GM19035 (cell line): Measurements from ENCODE around the gene IREB2.
"Not testable (repeated sequence)": the region's sequence is repeated elsewhere in the genome, so short reads cannot be mapped to it uniquely, and the experiment has no call there.

Experiments
- ATAC-seq: cut with Tn5 transposase; IDR thresholded peaks from one replicate; pipeline ENCODE4 v1.9.1; 2021; ENCODE audit not compliant: unreplicated experiment

Gene IREB2

DNA sequence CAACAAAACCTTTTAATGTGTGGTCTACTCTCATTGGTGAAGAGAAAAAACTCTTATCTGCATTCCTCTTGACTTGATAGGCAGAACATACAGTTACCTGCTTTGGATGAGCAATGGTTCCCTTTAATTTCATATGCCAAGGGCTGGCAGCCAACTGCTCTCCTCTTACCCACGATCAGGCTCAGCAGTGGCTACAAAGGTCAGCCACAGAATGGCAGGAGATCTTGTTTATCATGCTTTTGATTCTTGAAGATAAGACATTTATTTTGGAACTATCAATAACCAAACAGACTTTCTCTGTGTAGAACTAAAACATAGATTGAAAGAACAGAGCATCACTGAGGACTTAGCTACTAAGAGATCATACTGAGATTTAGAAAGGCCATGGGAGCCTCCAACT lies 6.1 kb upstream of the IREB2 start:
- no peak for ATAC-seq

DNA sequence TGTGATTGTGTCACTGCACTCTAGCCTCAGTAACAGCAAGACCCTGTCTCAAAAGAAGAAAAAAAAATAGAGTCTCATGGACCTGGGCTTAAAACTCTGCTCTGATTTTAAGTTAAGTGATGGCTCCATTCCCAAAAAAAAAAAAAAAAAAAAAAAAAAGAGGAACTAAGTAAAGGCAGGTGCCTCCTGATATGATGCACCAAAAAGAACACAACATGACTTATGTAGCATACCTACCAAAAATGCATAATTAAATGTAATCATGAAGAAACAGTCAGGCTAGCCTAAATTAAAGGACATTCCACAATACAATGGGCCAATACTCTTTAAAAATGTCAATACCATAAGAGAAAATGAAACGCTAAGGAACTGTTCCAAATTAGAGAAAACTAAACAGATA lies 5.4 kb upstream of the IREB2 start:
- ATAC-seq, result no peak

DNA sequence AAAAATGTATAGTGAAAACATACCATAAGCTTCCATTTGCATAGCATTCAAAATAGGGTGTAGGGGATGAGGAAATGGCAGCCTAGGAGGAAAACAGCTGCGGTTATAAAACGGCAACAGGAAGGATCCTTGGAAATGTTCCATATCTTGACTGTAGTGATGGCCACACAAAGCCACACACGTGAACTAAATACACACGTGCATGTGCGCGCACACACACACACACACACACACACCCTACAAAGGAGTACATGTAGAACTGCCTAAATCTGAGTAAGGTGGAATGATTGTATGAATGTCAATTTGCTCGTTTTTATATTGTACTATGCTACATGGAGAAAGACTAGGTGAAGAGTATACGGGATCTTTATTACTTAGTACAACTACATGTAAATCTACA lies 3.9 kb upstream of the IREB2 start:
- ATAC-seq, result no peak

DNA sequence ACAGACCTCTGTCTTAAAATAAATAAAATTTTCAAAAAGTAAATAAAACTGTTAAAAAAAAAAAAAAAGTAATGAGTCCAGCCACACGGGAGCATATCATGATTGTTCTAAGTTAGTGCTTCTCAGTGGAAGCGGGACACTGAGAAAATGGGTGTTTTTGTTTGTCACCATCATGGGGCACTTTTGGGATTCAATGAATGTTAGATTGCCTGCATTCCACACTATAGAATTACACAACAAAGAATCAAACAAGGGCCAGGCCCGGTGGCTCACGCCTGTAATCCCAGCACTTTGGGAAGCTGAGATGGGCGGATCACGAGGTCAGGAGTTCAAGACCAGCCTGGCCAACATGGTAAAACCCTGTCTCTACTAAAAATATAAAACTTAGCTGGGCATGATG lies 3.3 kb upstream of the IREB2 start:
- ATAC-seq, result not testable (repeated sequence)

DNA sequence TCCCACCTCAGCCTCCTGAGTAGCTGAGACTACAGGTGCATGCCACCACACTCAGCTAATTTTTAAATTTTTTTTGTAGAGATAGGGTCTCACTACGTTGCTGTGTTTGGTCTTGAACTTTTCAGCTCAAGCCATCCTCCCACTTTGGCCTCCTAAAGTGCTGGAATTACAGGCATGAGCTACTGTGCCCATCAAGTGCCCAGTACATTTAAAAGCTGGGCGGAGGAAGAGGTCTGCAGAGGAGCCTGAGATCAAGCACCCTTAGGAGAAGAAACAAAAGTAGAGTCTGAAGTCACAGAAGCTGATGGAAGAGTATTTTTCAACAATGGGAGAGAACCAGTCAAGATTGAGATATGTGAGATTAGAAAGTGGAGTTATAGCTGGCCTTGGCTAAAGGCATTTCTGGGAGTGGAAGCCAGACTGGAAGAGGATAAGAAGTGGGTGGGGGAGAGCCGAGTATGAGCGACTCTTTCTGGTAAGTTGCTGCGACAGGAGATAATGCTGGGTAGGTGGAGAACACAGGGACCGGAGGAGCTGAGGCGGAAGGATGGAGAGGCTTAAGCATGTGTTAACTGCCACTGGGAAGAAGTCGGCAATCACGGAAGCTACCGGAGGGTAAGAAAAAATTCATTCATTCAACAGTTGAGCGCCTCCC lies 782 bp upstream of the IREB2 start:
- ATAC-seq, result no peak

DNA sequence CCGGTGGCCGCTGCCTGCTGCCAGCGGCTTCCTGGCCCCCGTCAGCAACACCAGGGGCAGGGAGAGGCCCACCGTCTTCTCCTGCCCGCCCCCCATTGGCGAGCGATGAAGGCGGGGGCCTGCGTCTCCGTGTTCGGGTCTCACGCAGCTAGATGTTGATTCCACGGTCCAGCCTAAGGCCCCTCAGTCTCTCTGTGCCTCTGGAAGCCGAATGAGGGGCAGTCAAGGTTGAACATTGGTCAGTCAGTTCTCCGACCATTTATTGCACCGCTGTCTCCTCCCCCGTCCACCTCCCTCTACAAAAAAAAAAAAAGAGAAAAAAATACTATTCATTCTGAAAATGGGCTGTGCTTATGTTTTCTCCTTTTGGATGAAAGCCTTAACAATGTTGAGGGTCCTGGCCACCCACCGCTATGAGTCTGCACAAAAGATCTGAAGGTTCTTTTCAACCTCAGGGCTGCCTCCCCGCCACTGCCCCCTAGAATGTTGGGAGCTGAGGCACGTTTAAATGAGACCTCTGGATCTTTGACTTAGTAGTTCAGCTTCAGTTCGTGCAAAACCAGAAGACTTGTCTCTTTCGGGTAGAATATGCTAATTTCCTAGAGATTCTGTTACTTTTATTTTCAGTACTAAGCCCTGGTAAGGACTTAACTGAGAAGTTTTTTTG lies 736 bp downstream of the IREB2 start:
- ATAC-seq, result peak; percentile 5

DNA sequence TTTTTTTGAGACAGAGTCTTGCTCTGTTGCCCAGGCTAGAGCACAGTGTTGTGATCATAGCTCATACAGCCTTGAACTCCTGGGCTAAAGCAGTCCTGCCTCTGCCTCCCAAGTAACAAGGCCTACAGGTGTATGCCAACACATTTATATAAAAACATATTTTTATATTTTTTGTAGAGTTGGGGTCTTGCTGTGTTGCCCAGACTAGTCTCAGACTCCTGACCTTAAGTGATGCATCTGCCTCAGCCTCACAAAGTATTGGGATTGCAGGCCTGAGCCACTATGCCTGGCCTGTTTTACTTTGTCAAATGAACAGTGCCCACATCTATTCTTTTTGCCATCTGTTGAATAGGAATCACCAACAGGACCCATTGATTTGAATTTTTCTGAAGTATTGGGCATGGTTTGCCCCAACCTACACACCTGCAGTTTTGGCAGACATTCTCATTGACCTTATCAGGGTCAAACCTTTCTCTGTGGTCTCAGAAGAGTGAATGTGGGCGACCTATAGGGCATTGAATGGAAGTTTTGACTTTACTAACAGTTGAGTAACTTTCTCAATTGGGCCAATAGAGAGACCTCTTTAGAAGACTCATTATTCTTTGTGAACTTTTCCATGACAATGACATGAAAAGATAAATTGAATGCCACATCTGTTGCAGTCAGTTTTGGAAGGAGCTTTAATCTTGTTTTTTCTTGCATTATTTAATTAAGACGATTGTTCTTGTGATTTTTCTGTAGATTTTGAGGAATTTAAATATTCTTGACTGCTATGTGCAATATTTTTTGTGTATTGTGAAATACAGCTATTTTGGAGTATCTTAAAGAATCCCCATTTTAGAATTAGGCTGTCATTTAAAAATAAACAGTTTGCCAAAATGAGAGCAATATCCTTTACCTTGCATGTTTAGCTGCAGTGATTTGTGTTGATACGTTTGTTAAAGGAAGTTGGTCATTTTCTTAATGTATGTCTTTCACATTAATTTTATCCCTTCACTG lies 2.7 kb downstream of the IREB2 start:
- no peak for ATAC-seq

DNA sequence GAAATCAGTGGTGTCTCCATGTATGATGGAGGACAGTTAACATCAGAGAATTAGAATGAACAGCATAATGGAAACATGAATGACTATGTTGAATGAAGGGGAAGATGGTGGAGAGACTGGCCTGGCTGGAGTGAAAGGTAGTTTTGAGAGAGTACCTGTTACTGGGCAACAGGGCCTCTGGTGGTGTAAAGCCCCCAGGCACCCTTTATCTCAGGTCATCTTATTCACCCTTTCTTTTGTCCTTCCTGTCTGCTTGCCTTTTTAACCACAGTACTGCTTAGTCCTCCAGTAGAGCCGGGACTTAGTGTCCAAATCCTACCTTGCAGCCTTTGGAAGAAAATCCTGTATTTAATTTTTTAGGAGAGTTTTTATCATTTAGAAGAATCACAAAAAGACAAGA lies 6.2 kb downstream of the IREB2 start:
- no peak for ATAC-seq

DNA sequence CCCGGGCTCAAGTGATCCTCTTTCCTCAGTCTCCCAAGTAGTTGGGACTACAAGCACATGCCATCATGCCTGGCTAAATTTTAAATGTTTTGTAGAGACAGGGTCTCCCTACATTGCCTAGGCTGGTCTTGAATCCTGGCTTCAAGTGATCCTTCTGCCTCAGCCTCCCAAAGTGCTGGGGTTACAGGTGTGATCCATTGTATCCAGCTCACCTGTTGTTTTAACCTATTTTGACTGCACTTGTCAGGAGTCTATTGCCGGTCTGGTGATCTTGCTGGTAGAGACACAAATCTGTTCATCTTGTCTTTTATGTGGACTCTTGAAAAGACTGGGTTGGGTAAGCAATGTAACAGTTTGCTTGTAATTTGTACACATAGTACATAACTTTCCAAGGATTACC lies 7.9 kb downstream of the IREB2 start:
- no peak for ATAC-seq

DNA sequence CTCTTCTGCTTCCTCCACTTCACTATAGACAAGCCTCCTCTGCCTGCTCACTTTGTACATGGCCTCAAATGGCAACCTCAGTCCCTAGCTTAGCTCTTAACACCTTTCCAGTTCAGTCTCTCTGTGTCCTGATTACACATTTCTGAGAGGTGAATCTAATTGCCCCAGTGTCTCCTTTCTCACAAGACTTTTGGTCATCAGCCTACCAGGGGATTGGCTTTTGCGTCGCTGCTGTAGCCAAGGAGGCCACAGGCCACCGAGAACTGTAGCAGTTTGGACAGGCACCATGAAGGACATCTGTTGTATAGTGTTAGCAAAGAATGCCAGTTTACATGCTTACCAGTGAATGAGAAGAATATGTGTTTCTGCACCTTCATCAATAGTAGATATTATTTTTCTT lies 8.5 kb downstream of the IREB2 start:
- no peak for ATAC-seq

DNA sequence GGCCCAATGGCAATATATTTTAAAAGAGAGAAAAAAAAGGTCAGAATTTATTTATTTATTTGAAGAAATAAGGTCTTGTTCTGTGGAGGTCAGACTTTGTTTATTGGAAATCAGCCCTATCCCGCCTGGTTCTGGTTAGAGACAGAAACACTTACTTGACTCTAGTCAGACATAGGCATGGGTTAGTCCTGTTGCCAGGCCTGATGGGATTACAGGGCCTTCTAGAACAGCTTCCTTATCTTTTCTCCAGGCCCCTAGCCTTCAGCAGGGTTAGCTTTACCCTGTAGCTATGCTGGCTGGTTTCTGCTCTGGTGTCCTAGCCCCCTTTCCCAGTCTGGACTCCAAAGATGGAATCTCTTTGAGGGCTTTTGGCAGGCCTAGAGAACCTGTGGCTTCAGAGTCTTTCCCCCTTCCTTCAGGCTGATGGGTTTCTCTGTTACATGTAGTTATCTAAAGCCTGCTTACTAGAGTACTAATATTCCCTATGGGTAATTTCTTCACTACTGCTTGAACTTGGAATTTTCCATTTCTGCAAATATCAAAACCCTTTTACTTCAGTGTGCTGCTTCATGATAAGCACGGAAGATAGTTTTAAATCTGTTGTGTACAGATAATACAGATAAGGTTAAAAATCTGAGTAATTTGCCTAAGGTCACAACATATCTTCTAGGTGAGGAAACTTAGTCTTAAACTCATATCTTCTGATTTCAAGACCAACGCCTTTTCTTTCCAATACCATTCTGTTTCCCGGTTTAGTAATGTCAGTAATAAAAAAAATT lies 10.6 kb downstream of the IREB2 start:
- ATAC-seq, result no peak

DNA sequence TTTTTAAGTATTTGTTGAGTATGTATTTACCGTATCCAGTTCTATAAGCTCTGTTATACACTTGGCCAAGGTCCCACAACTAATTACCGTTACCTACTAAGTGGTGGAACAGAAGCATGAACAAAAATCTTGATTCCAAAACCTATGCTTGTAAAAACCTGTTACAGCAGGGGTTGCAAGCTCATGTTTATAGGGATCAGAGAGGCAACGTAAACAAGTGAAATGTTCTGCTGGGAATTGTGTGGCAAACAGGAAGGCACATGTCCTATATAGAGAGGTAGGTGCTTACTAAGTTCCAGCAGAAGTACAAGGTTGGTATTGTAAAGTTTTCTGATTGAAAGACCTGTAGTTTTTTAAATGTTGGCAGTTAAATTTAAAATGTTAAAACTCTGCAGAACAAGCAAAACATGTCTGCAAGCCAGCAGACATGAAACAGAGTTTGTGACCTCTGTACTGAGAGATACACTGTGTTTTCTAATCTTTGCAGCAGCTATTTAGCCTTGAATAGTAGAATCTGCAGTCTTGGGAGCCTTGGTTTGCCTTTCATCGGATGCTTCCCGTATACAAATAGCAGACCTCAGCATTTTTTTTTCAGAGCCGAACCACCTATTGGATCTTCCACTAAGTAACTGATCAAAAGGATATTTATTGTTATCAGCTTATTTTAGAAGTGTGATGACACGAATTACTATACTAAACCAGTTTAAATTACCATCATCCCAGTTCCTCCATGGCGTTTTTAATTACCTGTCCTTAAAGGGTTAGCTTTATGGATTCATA lies 11.4 kb downstream of the IREB2 start:
- no peak for ATAC-seq

DNA sequence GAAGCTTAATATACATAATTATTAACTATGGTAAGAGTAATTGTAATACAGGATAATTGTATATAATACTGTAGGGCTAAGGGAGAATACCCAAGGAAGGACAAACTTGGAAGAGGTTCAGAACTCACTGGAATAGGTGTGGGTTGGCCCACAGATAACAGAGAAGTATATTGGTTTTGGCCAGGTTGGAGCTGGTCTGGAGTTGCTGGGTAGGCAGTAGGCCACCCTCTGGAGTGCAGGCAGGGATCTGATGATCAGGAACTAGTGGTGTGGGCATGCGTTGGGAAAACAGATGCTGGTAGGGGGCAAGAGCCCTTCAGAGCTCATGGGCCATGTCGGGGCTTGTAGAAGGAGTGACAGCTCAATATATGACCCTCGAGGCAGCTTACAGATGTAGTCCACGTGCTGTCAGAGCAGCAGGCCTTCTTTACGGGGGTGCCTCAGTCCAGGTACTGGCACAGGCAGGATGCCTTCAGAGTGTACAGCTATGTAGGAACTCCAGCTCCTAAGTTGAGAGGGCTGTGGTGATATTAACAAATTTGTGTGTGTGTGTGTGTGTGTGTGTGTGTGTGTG lies 12.4 kb downstream of the IREB2 start:
- ATAC-seq, result no peak

DNA sequence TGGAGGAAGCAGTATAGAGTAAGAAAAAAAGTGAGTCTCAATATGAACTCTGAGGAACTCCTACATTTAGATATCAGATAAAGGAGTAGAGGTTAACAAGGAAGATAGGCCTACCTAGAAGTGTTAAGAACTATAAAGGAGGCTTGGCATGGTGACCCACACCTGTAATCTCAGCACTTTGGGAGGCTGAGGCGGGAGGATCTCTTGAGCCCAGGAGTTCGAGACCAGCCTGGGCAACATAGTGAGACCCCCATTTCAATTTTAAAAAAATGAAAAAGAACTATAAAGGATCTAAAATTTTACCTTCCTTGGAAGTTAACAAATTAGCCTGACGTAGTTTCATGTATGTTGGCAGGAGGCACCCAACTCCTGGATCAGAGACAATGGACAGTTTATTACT lies 14.5 kb downstream of the IREB2 start:
- no peak for ATAC-seq

DNA sequence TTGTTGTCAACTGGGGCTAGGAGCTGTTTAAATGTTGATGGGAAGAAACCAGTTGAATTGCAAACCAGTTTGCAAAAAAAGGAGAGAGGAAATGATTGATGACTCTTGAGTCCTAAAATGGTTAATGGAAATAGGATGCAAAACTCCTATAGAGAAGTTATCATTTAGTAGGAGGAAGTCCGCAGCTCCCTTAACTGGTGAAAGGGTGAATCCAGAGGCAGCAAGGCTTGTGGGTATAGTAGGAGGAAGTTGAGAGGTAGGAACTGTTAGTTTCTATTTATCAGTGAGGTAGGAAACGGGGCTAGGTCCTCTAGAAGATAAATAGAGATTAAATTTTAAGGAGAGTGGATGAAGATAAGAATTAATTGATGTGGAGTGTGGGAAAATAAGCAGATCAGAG lies 15.4 kb downstream of the IREB2 start:
- no peak for ATAC-seq

DNA sequence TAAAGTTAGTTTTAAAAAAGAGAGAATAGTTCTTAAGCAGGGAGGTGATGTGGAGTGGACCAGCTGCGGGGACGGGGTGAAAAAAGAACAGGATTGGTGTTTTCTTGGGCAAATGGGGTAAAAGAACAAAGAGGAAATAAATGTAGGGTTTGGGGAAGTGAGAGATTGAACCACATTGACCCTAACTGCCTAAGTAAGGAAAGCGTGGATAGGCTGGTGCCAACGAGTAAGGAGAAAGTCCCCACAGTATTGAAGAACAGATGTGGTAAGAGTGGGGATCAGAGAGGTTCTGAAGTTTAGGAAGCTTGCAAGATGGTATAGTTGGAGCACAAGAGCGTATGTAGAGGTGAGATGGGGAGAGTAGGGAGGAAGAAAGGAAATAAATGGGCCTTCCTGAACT lies 17.0 kb downstream of the IREB2 start:
- no peak for ATAC-seq

DNA sequence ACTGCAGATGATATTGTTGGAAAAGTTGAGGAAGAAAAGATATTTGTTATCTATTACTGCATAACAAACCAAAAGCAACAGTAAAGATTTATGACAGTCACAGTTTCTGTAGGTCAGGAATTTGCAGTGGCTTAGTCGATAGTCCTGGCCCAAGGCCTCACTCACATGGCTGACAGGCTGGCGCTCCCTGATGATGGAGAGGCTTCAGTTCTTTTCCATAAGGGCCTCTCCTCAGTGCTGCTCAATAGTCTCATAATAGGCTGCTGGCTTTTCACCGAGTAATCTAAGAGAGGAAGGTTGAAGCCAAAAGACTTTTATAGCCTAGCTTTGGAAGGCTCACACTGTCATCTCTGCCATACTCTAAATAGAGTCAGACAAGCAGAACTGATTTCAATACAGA lies 17.7 kb downstream of the IREB2 start:
- no peak for ATAC-seq

DNA sequence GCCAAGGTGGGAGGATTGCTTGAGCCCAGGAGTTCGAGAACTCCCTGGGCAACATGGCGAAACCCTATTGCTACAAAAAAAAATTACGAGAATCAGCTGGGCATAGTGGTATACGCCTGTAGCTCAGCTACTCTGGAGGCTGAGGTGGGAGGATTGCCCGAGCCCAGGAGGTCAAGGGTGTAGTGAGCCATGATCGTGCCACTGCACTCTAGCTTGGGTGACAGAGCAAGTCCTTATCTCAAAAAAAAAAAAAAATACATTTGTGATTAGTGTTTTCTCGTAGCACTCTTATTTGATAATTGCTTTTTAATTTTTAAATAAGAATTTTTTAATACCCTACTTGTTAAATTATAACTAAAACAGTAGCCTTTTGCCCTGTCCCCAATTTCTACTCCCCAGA lies 18.4 kb downstream of the IREB2 start:
- ATAC-seq, result no peak

DNA sequence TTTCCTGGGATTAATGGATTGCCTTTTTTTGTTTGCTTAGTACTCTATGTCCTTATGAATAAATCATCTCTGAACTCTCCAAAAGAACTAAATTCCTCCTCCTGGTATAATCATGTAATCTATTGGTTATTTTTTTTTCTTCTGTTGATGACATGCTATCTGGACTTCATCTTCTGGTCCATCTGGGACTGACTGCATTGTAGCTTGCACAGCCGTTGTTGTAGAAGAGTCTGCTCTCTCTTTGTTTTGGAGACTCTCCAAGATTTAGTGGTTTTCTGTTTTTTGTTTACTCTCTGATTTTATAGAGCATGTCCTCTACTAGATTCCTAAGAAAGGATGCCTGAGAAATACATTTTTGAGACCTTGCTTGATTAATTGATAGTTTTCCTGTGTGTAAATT lies 19.1 kb downstream of the IREB2 start:
- ATAC-seq, result no peak

DNA sequence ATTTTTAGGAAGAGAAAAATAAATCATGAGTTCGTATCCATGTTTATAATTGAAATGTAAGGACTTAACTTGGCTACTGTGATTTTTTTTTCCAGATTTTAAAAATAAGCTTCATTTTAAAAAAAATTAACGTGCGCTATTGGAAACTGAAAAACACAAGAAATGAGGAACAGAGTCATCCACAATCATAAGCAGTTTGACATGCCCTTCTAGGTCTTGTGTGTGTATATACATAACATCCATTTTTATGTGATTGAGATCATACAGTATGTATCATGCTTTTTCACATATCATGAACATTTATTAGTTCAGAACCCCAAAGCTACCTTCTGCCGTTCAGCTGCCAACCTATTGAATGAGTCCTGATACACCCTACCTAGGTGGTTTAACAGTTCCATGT lies 22.7 kb downstream of the IREB2 start:
- no peak for ATAC-seq
